ENCODE results near the gene CDC25B. TPM values are rescaled to one million over a fixed set of nuclear protein-coding genes. Genes with fewer than 3 reads are reported as not detected.

The CDC25B gene
- total and polyA plus RNA-seq, 2 of the 8 experiments (the other 6 are each of a cell fraction or from before 2014, with no cell fraction given): 21.7 to 31.2 TPM

GRCh38 chr20:3767427-3768341, 28.4 kb upstream of the CDC25B start, which contains the start of gene ADISSP (continued):
- TF ChIP-seq KDM5A (IDR thresholded peaks at IDR 0.05; ENCODE audit: low read length) (no peak), TCF12 (IDR thresholded peaks at IDR 0.05; ENCODE audit: low read depth, low read length) (no peak), TEAD4 (IDR thresholded peaks at IDR 0.05; ENCODE audit: low read depth, low read length) (no peak), TAF1 (IDR thresholded peaks at IDR 0.05; ENCODE audit: low read depth, low read length) (no peak), CTCF (IDR thresholded peaks at IDR 0.05; ENCODE audit: control extremely low read depth in 1 of 3, insufficient read depth in 1 of 3, low read depth in 1 of 3, low read length in 3 of 3) (peak in 2 of 3 experiments; percentile 13 to 35; a peak in 2 of 4 replicates), BACH1 (IDR thresholded peaks at IDR 0.05; ENCODE audit: low read length) (no peak), USF2 (IDR thresholded peaks at IDR 0.05; ENCODE audit: low read length) (peak; percentile 89), EP300 (IDR thresholded peaks at IDR 0.05; ENCODE audit: borderline replicate concordance in 1 of 2, low read depth in 2 of 2, low read length in 2 of 2) (no peak), CEBPB (IDR thresholded peaks at IDR 0.05; ENCODE audit: low read depth, low read length) (no peak), RBBP5 (IDR thresholded peaks at IDR 0.05; ENCODE audit: borderline replicate concordance, low read depth, low read length) (peak; percentile 3; the same call in 1 of the 2 replicates), GTF2F1 (IDR thresholded peaks at IDR 0.05; ENCODE audit: borderline replicate concordance, low read depth, low read length) (no peak), BCL11A (IDR thresholded peaks at IDR 0.05; ENCODE audit: low read depth in 2 of 2, low read length in 2 of 2) (no peak), TBP (IDR thresholded peaks at IDR 0.05; ENCODE audit: low read depth, low read length) (no peak; the same call in 1 of the 2 replicates), MAX (IDR thresholded peaks at IDR 0.05) (peak; percentile 91), RNF2 (IDR thresholded peaks at IDR 0.05; ENCODE audit: borderline replicate concordance, low read depth, low read length, missing control alignments, poor library complexity, severe bottlenecking) (no peak), MAFK (IDR thresholded peaks at IDR 0.05; ENCODE audit: low read depth, low read length) (no peak), CBX5 (IDR thresholded peaks at IDR 0.05; ENCODE audit: low read depth, low read length) (no peak), SRF (IDR thresholded peaks at IDR 0.05; ENCODE audit: low read depth, low read length) (no peak)

Measured in H1 (cell line).